K562 (cell line): Measurements from ENCODE around the gene ADORA2A. TPM values are rescaled to one million over a fixed set of nuclear protein-coding genes. Genes with fewer than 3 reads are reported as not detected.

ENCODE experiments used
- BACH1 ChIP-seq: fragments of 200-800 bp; sonication (Bioruptor generic); IDR thresholded peaks from 2 replicates; pipeline ENCODE4 v1.6.1; 2016; ENCODE audit warnings: missing genetic modification characterization, missing compliant biosample characterization
- COPS2 ChIP-seq: fragments of 450-650 bp; conservative IDR thresholded peaks from 2 replicates; pipeline ENCODE4 v1.6.1; 2016; ENCODE audit warnings: mild to moderate bottlenecking, moderate library complexity
- E2F6 ChIP-seq, 2 experiments: IDR thresholded peaks; 2 replicates each; pipeline ENCODE4 v1.6.1; 2011; ENCODE audit warnings: borderline replicate concordance in 1 of 2, control low read depth in 1 of 2, low read depth in 1 of 2, low read length in 1 of 2, mild to moderate bottlenecking in 1 of 2, mixed read lengths in 1 of 2, moderate library complexity in 1 of 2; ENCODE audit not compliant: insufficient read depth in 1 of 2, insufficient read length in 1 of 2, poor library complexity in 1 of 2, severe bottlenecking in 1 of 2; ENCODE audit errors: extremely low read depth in 1 of 2
- FOS ChIP-seq: IDR thresholded peaks from 3 replicates; pipeline ENCODE4 v1.6.1; 2011; ENCODE audit not compliant: insufficient read length; ENCODE audit errors: extremely low read depth
- HBP1 ChIP-seq: fragments of 450-650 bp; formaldehyde crosslinking; IDR thresholded peaks from 2 replicates; pipeline ENCODE4 v1.4.0; 2022; ENCODE audit warnings: missing genetic modification characterization
- NRF1 ChIP-seq, 2 experiments: fragments of 450-650 bp; IDR thresholded peaks in 1 of 2; conservative IDR thresholded peaks in 1 of 2; 2 replicates each; pipeline ENCODE4 v1.6.1; 2014; ENCODE audit warnings: mild to moderate bottlenecking in 2 of 2
- POLR2AphosphoS5 ChIP-seq: IDR thresholded peaks from 2 replicates; pipeline ENCODE4 v1.6.1; 2011; ENCODE audit warnings: mild to moderate bottlenecking, low read depth, low read length, moderate library complexity; ENCODE audit not compliant: control insufficient read depth, insufficient read depth
- SETDB1 ChIP-seq: IDR thresholded peaks from one replicate; pipeline ENCODE4 v1.6.1; 2012; ENCODE audit warnings: low read length, control low read depth, inconsistent platforms
- SMARCB1 ChIP-seq: IDR thresholded peaks from 2 replicates; pipeline ENCODE4 v1.6.1; 2011; ENCODE audit warnings: improper control_type of control experiment, low read depth; ENCODE audit not compliant: insufficient read length
- TCF7L2 ChIP-seq: fragments of 150-350 bp; IDR thresholded peaks from 2 replicates; pipeline ENCODE4 v1.6.1; 2016; ENCODE audit warnings: low read depth, mild to moderate bottlenecking, low read length, moderate library complexity
- TFAM ChIP-seq: fragments of 250-450 bp; sonication (Bioruptor Pico); conservative IDR thresholded peaks from 2 replicates; pipeline ENCODE4 v1.5.0; 2021; ENCODE audit warnings: mild to moderate bottlenecking, moderate library complexity
- U2AF1 ChIP-seq: fragments of 200-400 bp; formaldehyde crosslinking; optimal IDR thresholded peaks from 2 replicates; pipeline ENCODE3; 2017; ENCODE audit warnings: mild to moderate bottlenecking, low read depth, low read length, moderate library complexity
- USF2 ChIP-seq: sonication (generic); formaldehyde crosslinking; IDR thresholded peaks from 2 replicates; pipeline ENCODE4 v1.5.0; 2020; ENCODE audit warnings: missing genetic modification reagents
- ZBTB11 ChIP-seq, 3 experiments: fragments of 200-800 bp in 1 of 3; fragments of 250-450 bp in 1 of 3; fragments of 450-650 bp in 1 of 3; sonication (Bioruptor Pico) in 1 of 3; sonication (Bioruptor generic) in 1 of 3; formaldehyde crosslinking in 1 of 3; IDR thresholded peaks; 2 replicates each; pipeline versions ENCODE4 v1.6.1 to v1.8.0; 2016 to 2022; ENCODE audit warnings: mild to moderate bottlenecking in 2 of 3, missing genetic modification characterization in 2 of 3, missing compliant biosample characterization in 1 of 3, moderate library complexity in 1 of 3
- ZFP91 ChIP-seq: sonication (generic); formaldehyde crosslinking; IDR thresholded peaks from 2 replicates; pipeline ENCODE4 v1.8.0; 2022; ENCODE audit warnings: mild to moderate bottlenecking, missing genetic modification reagents
- ZNF133 ChIP-seq: fragments of 250-450 bp; sonication (Bioruptor Pico); IDR thresholded peaks from 2 replicates; pipeline ENCODE4 v1.4.0; 2020; ENCODE audit warnings: mild to moderate bottlenecking
- polyA plus RNA-seq, 8 experiments: library from polyadenylated mRNA; depleted of rRNA in 4 of 8; stranded (reverse) in 5 of 8; unstranded in 3 of 8; fragments of >200 nt; fragmentation: Nextera tagmentation in 2 of 8; fragmentation: Illumina TruSeq in 1 of 8; extraction: Ambion mirVana in 2 of 8; extraction: Trizol in 1 of 8; gene quantifications; 2 replicates each; pipeline versions ENCODE4 v1.2.1 to v1.2.3, GENCODE V29; 2011 to 2014; ENCODE audit warnings: inconsistent platforms in 1 of 8, missing spikeins in 1 of 8
- total RNA-seq, 7 experiments: library from RNA; depleted of rRNA in 6 of 7; stranded (reverse); fragments of >200 nt in 6 of 7; fragmentation: Illumina TruSeq in 2 of 7; extraction: Trizol in 2 of 7; gene quantifications; 2 replicates each; pipeline versions ENCODE4 v1.2.1 to v1.2.3, GENCODE V29; 2011 to 2021; ENCODE audit warnings: low replicate concordance in 1 of 7

Gene ADORA2A
- total and polyA plus RNA-seq, 9 of the 15 experiments (the other 6 are each of a cell fraction or from before 2014, with no cell fraction given), result 0.15 to 2.1 (median 0.66) TPM; not detected in 2

- TF ChIP-seq E2F6 (IDR thresholded peaks at IDR 0.05; ENCODE audit: borderline replicate concordance in 1 of 2, extremely low read depth in 1 of 2, insufficient read depth in 1 of 2, insufficient read length in 1 of 2, low read depth in 1 of 2, low read length in 1 of 2, poor library complexity in 1 of 2, severe bottlenecking in 1 of 2), result peak in 1 of 2 experiments; percentile 11
- peak in 1 of 2 experiments; percentile 16; a peak in 2 of 4 replicates for TF ChIP-seq NRF1 (conservative IDR thresholded peaks at IDR 0.05 in 1 of 2, IDR thresholded peaks at IDR 0.05 in 1 of 2)
- no peak for TF ChIP-seq SMARCB1
- no peak for TF ChIP-seq FOS
- TF ChIP-seq ZNF133 (CRISPR knock-in tag), result no peak
- TF ChIP-seq USF2 (CRISPR knock-in tag), result no peak
- TF ChIP-seq TFAM (CRISPR knock-in tag), result no peak
- TF ChIP-seq POLR2AphosphoS5, result no peak
- TF ChIP-seq BACH1 (tag), result no peak
- no peak for TF ChIP-seq TCF7L2
- TF ChIP-seq ZFP91 (CRISPR knock-in tag), result no peak
- TF ChIP-seq U2AF1, result no peak
- TF ChIP-seq SETDB1, result no peak
- no peak for TF ChIP-seq COPS2
- no peak for TF ChIP-seq HBP1 (CRISPR knock-in tag)
- TF ChIP-seq ZBTB11 (CRISPR knock-in tag; IDR thresholded peaks at IDR 0.05), result no peak
Measured at GRCh38 chr22:24424001-24424900, 3.1 kb upstream of the ADORA2A start (continued).
